Mesodermal cell (in vitro differentiated cells): ENCODE results near the gene NETO2. TPM values are rescaled to one million over a fixed set of nuclear protein-coding genes. Genes with fewer than 3 reads are reported as not detected.
"Not testable (repeated sequence)": the region's sequence is repeated elsewhere in the genome, so short reads cannot be mapped to it uniquely, and the experiment has no call there.

Source experiments
- H3K27ac ChIP-seq: 2 replicates; pipeline ENCODE4 v1.7.0; 2013; ENCODE audit warnings: mild to moderate bottlenecking, low read depth, low read length, moderate library complexity; ENCODE audit not compliant: severe bottlenecking
- H3K36me3 ChIP-seq: 2 replicates; pipeline ENCODE4 v1.7.1; 2013; ENCODE audit warnings: mild to moderate bottlenecking, low read length, moderate library complexity; ENCODE audit not compliant: control insufficient read depth, insufficient read depth
- H3K4me1 ChIP-seq: one replicate; pipeline ENCODE4 v1.7.1; 2013; ENCODE audit warnings: mild to moderate bottlenecking, low read length; ENCODE audit not compliant: insufficient read depth, control insufficient read depth, poor library complexity, severe bottlenecking
- H3K4me3 ChIP-seq: 2 replicates; pipeline ENCODE4 v1.7.0; 2013; ENCODE audit warnings: low read length, control low read depth, mild to moderate bottlenecking; ENCODE audit not compliant: insufficient read depth, poor library complexity, severe bottlenecking; ENCODE audit errors: extremely low read depth
- H3K9me3 ChIP-seq: 2 replicates; pipeline ENCODE4 v1.7.1; 2013; ENCODE audit warnings: mild to moderate bottlenecking, low read length, moderate library complexity; ENCODE audit not compliant: control insufficient read depth
- WGBS, 2 experiments: methylation state at CpG; one replicate each; pipeline ENCODE4 v1.1.5; 2013; ENCODE audit warnings: missing lambda C conversion rate in 2 of 2; ENCODE audit not compliant: insufficient coverage in 2 of 2; 5-methylcytosine and 5-hydroxymethylcytosine counted together
- polyA plus RNA-seq, 2 experiments: library from polyadenylated mRNA; stranded (reverse); fragments of 50-300 nt; gene quantifications; one replicate each; pipeline ENCODE4 v1.2.3, GENCODE V29; 2013

Gene NETO2, protein sequence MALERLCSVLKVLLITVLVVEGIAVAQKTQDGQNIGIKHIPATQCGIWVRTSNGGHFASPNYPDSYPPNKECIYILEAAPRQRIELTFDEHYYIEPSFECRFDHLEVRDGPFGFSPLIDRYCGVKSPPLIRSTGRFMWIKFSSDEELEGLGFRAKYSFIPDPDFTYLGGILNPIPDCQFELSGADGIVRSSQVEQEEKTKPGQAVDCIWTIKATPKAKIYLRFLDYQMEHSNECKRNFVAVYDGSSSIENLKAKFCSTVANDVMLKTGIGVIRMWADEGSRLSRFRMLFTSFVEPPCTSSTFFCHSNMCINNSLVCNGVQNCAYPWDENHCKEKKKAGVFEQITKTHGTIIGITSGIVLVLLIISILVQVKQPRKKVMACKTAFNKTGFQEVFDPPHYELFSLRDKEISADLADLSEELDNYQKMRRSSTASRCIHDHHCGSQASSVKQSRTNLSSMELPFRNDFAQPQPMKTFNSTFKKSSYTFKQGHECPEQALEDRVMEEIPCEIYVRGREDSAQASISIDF
- polyA plus RNA-seq (2013, experiment 1 of 2) = 27.2 TPM
- 26.4 TPM for polyA plus RNA-seq (2013, experiment 2 of 2)

DNA sequence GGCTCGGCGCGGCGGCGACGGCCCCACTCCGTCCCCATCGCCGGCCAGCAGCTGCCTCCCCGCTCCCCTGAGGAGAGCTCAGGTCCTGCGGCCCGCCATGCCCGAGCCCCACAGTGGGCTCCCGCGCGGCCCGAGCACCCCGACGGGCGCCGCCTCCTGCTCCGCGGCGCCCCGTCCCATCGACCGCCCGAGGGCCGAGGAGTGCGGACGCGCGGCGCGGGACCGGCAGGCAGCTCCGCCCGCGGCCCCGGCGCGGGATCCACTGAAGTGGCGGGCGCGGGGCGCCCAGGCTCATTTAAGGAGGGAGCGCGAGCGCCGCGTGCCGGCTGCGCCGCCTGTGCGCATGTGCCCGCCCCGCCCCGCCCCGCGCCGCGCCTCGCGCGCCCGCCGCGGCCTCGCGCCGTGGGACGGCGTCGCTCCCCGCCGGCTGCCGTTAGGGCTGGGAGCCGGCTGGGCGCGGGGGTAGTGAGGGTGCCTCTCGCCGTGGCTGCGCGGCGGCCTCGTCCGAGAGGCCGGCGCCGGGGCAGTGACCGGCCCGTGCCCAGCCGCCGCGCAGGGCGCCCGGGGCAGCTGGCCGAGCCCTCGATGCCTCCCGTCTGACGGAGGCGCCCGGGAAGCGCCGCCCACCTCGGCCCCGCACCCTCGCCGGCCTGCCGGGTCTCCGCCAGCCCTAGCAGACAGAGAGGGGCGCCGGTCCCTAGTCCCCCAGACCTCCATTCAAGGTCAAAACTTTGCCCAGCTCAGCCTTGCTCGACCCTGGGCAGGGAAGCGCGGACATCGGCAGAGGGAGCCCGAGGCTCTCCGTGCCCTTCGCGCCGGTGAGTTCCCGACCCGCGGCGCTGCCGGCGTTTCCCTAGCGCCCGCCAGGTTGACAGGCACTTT lies at the start of gene NETO2:
TSS of gene NETO2 (minus strand) at position 269 of the 882 bp plus-strand sequence. CDS start 333 bp downstream, outside the sequence.
- H3K4me3 ChIP-seq = peak within 1 kb of the TSS; percentile 62
- WGBS, 2 experiments = 0% methylated on average over 70 to 83 of the region's 130 CpGs
- no peaks in the 10 kb centered on the region for H3K9me3 ChIP-seq
- H3K4me1 ChIP-seq = no peaks in the 10 kb centered on the region
- H3K36me3 ChIP-seq = no peaks in the 10 kb centered on the region
- H3K27ac ChIP-seq = peak within 1 kb of the TSS; percentile 70

DNA sequence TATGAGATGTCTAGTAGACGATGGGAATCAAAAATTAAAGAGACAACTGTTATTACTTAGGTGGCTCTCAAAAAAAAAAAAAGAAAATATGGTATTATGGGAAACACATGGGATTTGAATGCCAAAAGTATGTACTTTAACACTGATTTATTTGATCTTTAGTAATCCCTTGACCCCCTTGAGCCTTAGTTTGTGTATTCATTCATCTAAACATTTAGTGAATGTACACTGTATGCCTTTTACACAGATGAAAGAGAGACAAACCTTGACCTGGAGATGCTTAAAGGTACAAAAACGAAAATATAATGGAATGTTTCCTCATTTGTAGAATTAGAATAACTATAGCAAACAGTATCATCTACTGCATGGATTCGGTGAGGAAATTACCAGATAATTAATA lies 38.6 kb upstream of the NETO2 start:
- WGBS, 2 experiments = no CpG with 5 or more reads among the region's 3 CpGs
- Histone ChIP-seq H3K4me3 (no peak overlapping the region), H3K36me3 (peaks cover 3% of the 10 kb centered on the region), H3K4me1 (no peaks in the 10 kb centered on the region), H3K9me3 (no peaks in the 10 kb centered on the region), H3K27ac (no peak overlapping the region)

- not testable (repeated sequence) for H3K4me1 ChIP-seq, H3K36me3 ChIP-seq, H3K9me3 ChIP-seq, H3K4me3 ChIP-seq, H3K27ac ChIP-seq
- WGBS, 2 experiments = 100% methylated on average over 4 of the region's 31 CpGs; no CpG with 5 or more reads in 1 of the 2 experiments
Measured at GRCh38 chr16:47181066-47181465, 37.3 kb upstream of the NETO2 start.

DNA sequence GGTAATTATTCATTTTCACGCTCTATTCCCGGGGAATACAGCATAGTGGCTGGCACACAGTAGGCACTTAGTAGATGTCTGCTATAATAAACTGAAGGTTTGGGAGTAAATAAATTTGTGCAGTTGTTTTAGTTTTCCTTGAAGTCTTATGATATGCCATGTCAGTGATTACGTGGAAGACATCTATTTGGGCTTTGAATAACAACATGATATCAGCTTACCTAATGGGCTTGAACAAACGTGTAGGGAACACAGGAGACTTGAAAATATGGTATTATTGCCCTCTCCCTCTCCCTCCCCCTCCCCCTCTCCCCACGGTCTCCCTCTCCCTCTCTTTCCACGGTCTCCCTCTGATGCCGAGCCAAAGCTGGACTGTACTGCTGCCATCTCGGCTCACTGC lies 36.3 kb upstream of the NETO2 start:
- peaks cover 3% of the 10 kb centered on the region for H3K36me3 ChIP-seq
- H3K27ac ChIP-seq = no peak overlapping the region
- no peak overlapping the region for H3K4me3 ChIP-seq
- WGBS, 2 experiments = 97 to 100% methylated on average over 3 to 5 of the region's 8 CpGs
- no peaks in the 10 kb centered on the region for H3K9me3 ChIP-seq
- H3K4me1 ChIP-seq = no peaks in the 10 kb centered on the region

DNA sequence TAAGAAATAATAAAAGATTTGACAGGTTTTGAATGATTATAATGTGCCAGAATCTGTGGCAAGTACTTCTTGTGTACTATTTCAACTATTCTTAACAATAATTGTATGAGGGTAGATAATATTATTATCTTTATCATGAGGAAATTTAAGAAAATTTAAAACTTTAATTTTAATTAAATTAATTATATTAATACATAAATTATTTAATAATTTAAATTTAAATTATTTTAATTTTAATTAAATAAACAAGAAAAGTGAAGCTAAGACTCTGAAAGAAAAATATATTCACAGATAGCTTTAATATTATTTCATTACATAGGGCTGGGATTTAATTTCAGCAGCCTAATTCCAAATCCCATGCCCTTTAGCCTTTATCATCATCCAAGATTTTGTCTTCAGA lies 31.4 kb upstream of the NETO2 start:
- H3K36me3 ChIP-seq = peaks cover 3% of the 10 kb centered on the region
- no peak overlapping the region for H3K4me3 ChIP-seq
- H3K4me1 ChIP-seq = no peaks in the 10 kb centered on the region
- H3K27ac ChIP-seq = no peak overlapping the region
- no peaks in the 10 kb centered on the region for H3K9me3 ChIP-seq

DNA sequence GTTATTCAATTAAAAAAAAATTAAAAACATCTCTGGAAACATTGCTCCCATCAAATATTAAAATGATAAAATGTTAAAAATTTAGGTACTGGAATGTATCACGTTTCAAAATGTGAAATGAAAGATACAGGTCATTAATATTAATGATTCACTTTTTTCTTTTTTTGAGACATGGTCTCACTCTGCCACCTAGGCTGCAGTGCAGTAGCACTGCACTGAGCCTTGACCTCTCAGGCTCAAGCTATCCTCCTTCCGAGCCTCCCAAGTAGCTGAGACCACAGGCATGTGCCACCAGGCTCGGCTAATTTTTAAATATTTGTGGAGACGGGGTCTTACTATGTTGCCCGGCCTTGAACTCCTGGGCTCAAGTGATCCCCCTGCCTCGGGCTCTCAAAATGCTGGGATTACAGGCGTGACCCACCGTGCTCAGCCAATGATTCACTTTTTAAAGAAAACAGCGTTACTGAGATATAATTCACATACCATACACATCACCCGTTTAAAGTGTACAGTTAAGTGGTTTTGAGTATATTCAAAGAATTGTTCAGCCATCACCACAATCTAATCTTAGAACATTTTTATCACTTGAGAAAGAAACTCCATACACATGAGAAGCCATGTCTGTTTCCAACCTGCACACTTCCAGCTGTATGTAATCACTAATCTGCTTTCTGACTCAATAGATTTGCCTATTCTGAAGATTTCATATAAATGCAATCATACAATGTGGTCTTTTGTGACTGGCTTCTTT lies 19.1 kb upstream of the NETO2 start:
- no peaks in the 10 kb centered on the region for H3K9me3 ChIP-seq
- H3K27ac ChIP-seq = no peak overlapping the region
- H3K36me3 ChIP-seq = no peaks in the 10 kb centered on the region
- H3K4me1 ChIP-seq = no peaks in the 10 kb centered on the region
- no peak overlapping the region for H3K4me3 ChIP-seq
- 92 to 94% methylated on average over 3 to 6 of the region's 10 CpGs for WGBS, 2 experiments

DNA sequence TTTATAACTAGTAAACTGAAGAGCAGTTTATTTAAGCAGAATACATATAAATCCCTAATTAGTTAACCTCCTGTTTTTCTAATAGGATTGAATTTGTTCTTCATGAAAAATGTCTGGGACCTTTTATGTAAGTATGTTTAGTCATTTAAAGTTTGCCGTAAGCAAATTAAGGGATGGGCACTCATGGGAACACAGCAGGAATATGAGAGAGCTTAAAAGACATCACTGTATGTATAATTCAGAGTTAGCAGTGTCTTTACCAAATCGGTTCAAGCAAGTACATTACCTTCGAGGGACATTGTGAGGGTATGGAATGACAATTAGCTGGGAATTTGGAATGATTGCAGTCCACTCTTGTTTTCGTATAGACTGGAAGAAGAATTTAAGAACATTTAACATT lies 17.7 kb upstream of the NETO2 start:
- WGBS, 2 experiments = 80 to 89% methylated on average over 2 to 3 of the region's 4 CpGs

GRCh38 chr16:47160422-47160821 lies 16.7 kb upstream of the NETO2 start:
- H3K4me3 ChIP-seq = no peak overlapping the region
- H3K27ac ChIP-seq = no peak overlapping the region
- no peaks in the 10 kb centered on the region for H3K9me3 ChIP-seq
- WGBS, 2 experiments = 100% methylated on average over 1 of the region's 3 CpGs; no CpG with 5 or more reads in 1 of the 2 experiments
- no peaks in the 10 kb centered on the region for H3K36me3 ChIP-seq
- H3K4me1 ChIP-seq = no peaks in the 10 kb centered on the region

More for the DNA sequence above, 17.7 kb upstream of the NETO2 start:
- H3K4me1 ChIP-seq = no peaks in the 10 kb centered on the region
- H3K36me3 ChIP-seq = no peaks in the 10 kb centered on the region
- H3K9me3 ChIP-seq = no peaks in the 10 kb centered on the region
- H3K27ac ChIP-seq = no peak overlapping the region
- H3K4me3 ChIP-seq = no peak overlapping the region

- Histone ChIP-seq H3K4me1 (no peaks in the 10 kb centered on the region), H3K9me3 (no peaks in the 10 kb centered on the region), H3K4me3 (no peak overlapping the region)
Measured at GRCh38 chr16:47158992-47159391, 15.2 kb upstream of the NETO2 start.

GRCh38 chr16:47156680-47157215 lies 13.0 kb upstream of the NETO2 start:
- Histone ChIP-seq H3K4me3 (no peak overlapping the region), H3K4me1 (no peaks in the 10 kb centered on the region), H3K36me3 (peaks cover 12% of the 10 kb centered on the region), H3K9me3 (peaks cover 17% of the 10 kb centered on the region), H3K27ac (no peak overlapping the region)
- 96% methylated on average over 3 of the region's 3 CpGs for WGBS, 2 experiments

More at GRCh38 chr16:47158992-47159391, 15.2 kb upstream of the NETO2 start:
- H3K27ac ChIP-seq = no peak overlapping the region
- no peaks in the 10 kb centered on the region for H3K36me3 ChIP-seq
